Liver (tissue), 9 donors: Measurements from ENCODE around the gene RADIL. TPM values are rescaled to one million over a fixed set of nuclear protein-coding genes. Genes with fewer than 3 reads are reported as not detected.

ENCODE experiments used
- DNase-seq: peaks from one replicate; pipeline ENCODE4 v3.0.0-alpha.2; 2017; ENCODE audit warnings: low spot score
- H3K27ac ChIP-seq, 2 donors: one replicate each; pipeline ENCODE4 v1.7.0; 2013; ENCODE audit warnings: inconsistent platforms in 2 of 2, low read length in 2 of 2, control low read depth in 1 of 2, low read depth in 1 of 2, mild to moderate bottlenecking in 1 of 2
- H3K27me3 ChIP-seq, 4 donors: one replicate each; pipeline versions ENCODE4 v1.6.1 to v1.7.0; 2013; ENCODE audit warnings: low read length in 3 of 4, inconsistent platforms in 1 of 4, mild to moderate bottlenecking in 1 of 4, moderate library complexity in 1 of 4; ENCODE audit not compliant: control insufficient read depth in 4 of 4, insufficient read depth in 4 of 4
- H3K36me3 ChIP-seq, 4 donors: one replicate each; pipeline versions ENCODE4 v1.6.1 to v1.7.0; 2013; ENCODE audit warnings: low read length in 3 of 4, mild to moderate bottlenecking in 3 of 4, low read depth in 1 of 4, moderate library complexity in 1 of 4; ENCODE audit not compliant: control insufficient read depth in 4 of 4, insufficient read depth in 3 of 4
- H3K4me1 ChIP-seq, 4 donors: one replicate each; pipeline versions ENCODE4 v1.6.1 to v1.7.0; 2013; ENCODE audit warnings: low read length in 3 of 4, mild to moderate bottlenecking in 3 of 4, moderate library complexity in 1 of 4; ENCODE audit not compliant: control insufficient read depth in 4 of 4, insufficient read depth in 4 of 4
- H3K4me3 ChIP-seq, 3 donors: one replicate each; pipeline versions ENCODE4 v1.6.1 to v1.7.0; 2013; ENCODE audit warnings: low read length in 3 of 3, control low read depth in 1 of 3, low read depth in 1 of 3, mild to moderate bottlenecking in 1 of 3
- H3K9ac ChIP-seq, 2 donors: one replicate each; pipeline ENCODE4 v1.7.0; 2013; ENCODE audit warnings: low read length in 2 of 2, mild to moderate bottlenecking in 2 of 2, moderate library complexity in 2 of 2, control low read depth in 1 of 2, low read depth in 1 of 2
- H3K9me3 ChIP-seq, 4 donors: one replicate each; pipeline versions ENCODE4 v1.6.1 to v1.7.0; 2013; ENCODE audit warnings: low read length in 3 of 4; ENCODE audit not compliant: control insufficient read depth in 4 of 4
- EGR1 ChIP-seq, 2 donors: IDR thresholded peaks; 2 replicates each; pipeline ENCODE4 v1.6.1; 2016 to 2018; ENCODE audit warnings: antibody characterized with exemption in 2 of 2, low read depth in 2 of 2
- FOXA1 ChIP-seq: IDR thresholded peaks from 2 replicates; pipeline ENCODE4 v1.6.1; 2016; ENCODE audit warnings: antibody characterized with exemption
- FOXA2 ChIP-seq: IDR thresholded peaks from 2 replicates; pipeline ENCODE4 v1.6.1; 2016; ENCODE audit warnings: antibody characterized with exemption
- GABPA ChIP-seq, 2 donors: IDR thresholded peaks in 1 of 2; conservative IDR thresholded peaks in 1 of 2; 2 replicates each; pipeline ENCODE4 v1.6.1; 2016; ENCODE audit warnings: antibody characterized with exemption in 2 of 2, mild to moderate bottlenecking in 1 of 2, moderate library complexity in 1 of 2
- HNF4A ChIP-seq, 2 donors: conservative IDR thresholded peaks; 2 replicates each; pipeline ENCODE4 v1.6.1; 2016; ENCODE audit warnings: antibody characterized with exemption in 2 of 2, mild to moderate bottlenecking in 2 of 2
- HNF4G ChIP-seq: IDR thresholded peaks from 2 replicates; pipeline ENCODE4 v1.6.1; 2016; ENCODE audit warnings: antibody characterized with exemption
- JUND ChIP-seq, 2 donors: IDR thresholded peaks; 2 replicates each; pipeline ENCODE4 v1.6.1; 2016; ENCODE audit warnings: antibody characterized with exemption in 2 of 2
- NR2F2 ChIP-seq: IDR thresholded peaks from 2 replicates; pipeline ENCODE4 v1.6.1; 2016; ENCODE audit warnings: antibody characterized with exemption
- RAD21 ChIP-seq, 2 donors: IDR thresholded peaks; 2 replicates each; pipeline ENCODE4 v1.6.1; 2016; ENCODE audit warnings: antibody characterized with exemption in 2 of 2, mild to moderate bottlenecking in 2 of 2
- RXRA ChIP-seq, 2 donors: IDR thresholded peaks; 2 replicates each; pipeline ENCODE4 v1.6.1; 2017 to 2018; ENCODE audit warnings: antibody characterized with exemption in 2 of 2, mild to moderate bottlenecking in 1 of 2
- SP1 ChIP-seq: IDR thresholded peaks from 2 replicates; pipeline ENCODE4 v1.6.1; 2018; ENCODE audit warnings: antibody characterized with exemption, mild to moderate bottlenecking
- TAF1 ChIP-seq: conservative IDR thresholded peaks from 2 replicates; pipeline ENCODE4 v1.6.1; 2016; ENCODE audit warnings: antibody characterized with exemption, mild to moderate bottlenecking
- YY1 ChIP-seq: IDR thresholded peaks from 2 replicates; pipeline ENCODE4 v1.6.1; 2016; ENCODE audit warnings: antibody characterized with exemption, mild to moderate bottlenecking
- WGBS: extraction: QIAGEN DNeasy Blood & Tissue Kit; methylation state at CpG from one replicate; pipeline ENCODE4 v1.1.7; 2013; 5-methylcytosine and 5-hydroxymethylcytosine counted together
- polyA plus RNA-seq, 2 donors: library from polyadenylated mRNA; stranded (reverse) in 1 of 2; unstranded in 1 of 2; fragments of 200-250 nt in 1 of 2; fragments of >200 nt in 1 of 2; fragmentation: Nextera tagmentation in 1 of 2; extraction: Ambion mirVana in 1 of 2; gene quantifications; one replicate each; pipeline versions ENCODE4 v1.2.1 to v1.2.3, GENCODE V29; 2013 to 2015
- total RNA-seq, 2 donors: library from RNA; depleted of rRNA; stranded (reverse); fragments of >200 nt; gene quantifications; one replicate each; pipeline ENCODE4 v1.2.3, GENCODE V29; 2014
- TF ChIP-seq, protein P1 (sequence below): IDR thresholded peaks from 2 replicates; pipeline ENCODE4 v1.6.1; 2016; ENCODE audit warnings: antibody characterized with exemption
- TF ChIP-seq, protein P2 (sequence below): IDR thresholded peaks from 2 replicates; pipeline ENCODE4 v1.6.1; 2016; ENCODE audit warnings: antibody characterized with exemption
- TF ChIP-seq, protein P3 (sequence below): IDR thresholded peaks from 2 replicates; pipeline ENCODE4 v1.6.1; 2016; ENCODE audit warnings: antibody characterized with exemption
- TF ChIP-seq, protein P4 (sequence below): fragments of 150-350 bp; IDR thresholded peaks from 2 replicates; pipeline ENCODE4 v1.5.1; 2017; ENCODE audit warnings: improper control_type of control experiment, low read depth, low read length; ENCODE audit not compliant: missing input control
- TF ChIP-seq, protein P5 (sequence below): IDR thresholded peaks from 2 replicates; pipeline ENCODE4 v1.6.1; 2016; ENCODE audit warnings: antibody characterized with exemption, mild to moderate bottlenecking
- donor health status: healthy.
- donor health status: healthy.
- donor health status: healthy.
- donor health status: healthy.
- donor health status: healthy.

The RADIL gene
- total and polyA plus RNA-seq, 4 donors = 0.14 to 0.25 (median 0.21) TPM; not detected in 1

DNA sequence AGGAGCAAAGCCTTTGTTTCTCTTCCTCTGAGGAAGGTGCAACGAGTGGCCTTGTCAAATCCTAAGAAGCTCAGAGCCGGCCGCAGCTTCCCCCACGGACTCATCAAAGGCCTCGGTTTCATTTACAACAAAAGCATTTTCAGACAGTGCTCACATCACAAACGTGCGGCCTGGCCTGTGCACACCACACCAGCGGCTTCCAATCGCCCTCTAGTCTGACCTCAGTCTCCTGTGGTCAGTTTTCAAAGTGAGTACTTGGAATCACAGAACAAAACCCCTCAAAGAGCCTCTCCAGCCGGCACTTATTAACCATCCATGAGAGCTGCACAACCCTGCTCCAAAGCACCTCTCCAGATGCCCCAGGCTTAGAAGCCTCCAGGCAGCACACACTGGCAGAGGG is 3.3 kb downstream of the RADIL start:
- Histone ChIP-seq H3K9ac (no peak overlapping the region), H3K9me3 (no peaks in the 10 kb centered on the region), H3K36me3 (no peaks in the 10 kb centered on the region), H3K27me3 (peaks cover 0 to 20% (median 4%) of the 10 kb centered on the region in 4 donors), H3K27ac (no peak overlapping the region), H3K4me1 (peaks cover 0 to 14% (median 4%) of the 10 kb centered on the region in 4 donors), H3K4me3 (no peak overlapping the region)
- WGBS = 61% methylated on average over 10 of the region's 10 CpGs
- no peak for DNase-seq
- TF ChIP-seq RXRA (IDR thresholded peaks at IDR 0.05) (no peak), FOXA2 (no peak), JUND (IDR thresholded peaks at IDR 0.05) (no peak), TAF1 (no peak), GABPA (IDR thresholded peaks at IDR 0.05 in 1 of 2, conservative IDR thresholded peaks at IDR 0.05 in 1 of 2) (no peak), FOXA1 (no peak), HNF4A (conservative IDR thresholded peaks at IDR 0.05) (no peak), NR2F2 (no peak), HNF4G (no peak), RAD21 (IDR thresholded peaks at IDR 0.05) (no peak), EGR1 (IDR thresholded peaks at IDR 0.05; ENCODE audit: low read depth in 2 of 2) (no peak), YY1 (no peak), SP1 (no peak)
- TF ChIP-seq, protein P1, sequence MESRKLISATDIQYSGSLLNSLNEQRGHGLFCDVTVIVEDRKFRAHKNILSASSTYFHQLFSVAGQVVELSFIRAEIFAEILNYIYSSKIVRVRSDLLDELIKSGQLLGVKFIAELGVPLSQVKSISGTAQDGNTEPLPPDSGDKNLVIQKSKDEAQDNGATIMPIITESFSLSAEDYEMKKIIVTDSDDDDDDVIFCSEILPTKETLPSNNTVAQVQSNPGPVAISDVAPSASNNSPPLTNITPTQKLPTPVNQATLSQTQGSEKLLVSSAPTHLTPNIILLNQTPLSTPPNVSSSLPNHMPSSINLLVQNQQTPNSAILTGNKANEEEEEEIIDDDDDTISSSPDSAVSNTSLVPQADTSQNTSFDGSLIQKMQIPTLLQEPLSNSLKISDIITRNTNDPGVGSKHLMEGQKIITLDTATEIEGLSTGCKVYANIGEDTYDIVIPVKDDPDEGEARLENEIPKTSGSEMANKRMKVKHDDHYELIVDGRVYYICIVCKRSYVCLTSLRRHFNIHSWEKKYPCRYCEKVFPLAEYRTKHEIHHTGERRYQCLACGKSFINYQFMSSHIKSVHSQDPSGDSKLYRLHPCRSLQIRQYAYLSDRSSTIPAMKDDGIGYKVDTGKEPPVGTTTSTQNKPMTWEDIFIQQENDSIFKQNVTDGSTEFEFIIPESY = no peak
- TF ChIP-seq, protein P2, sequence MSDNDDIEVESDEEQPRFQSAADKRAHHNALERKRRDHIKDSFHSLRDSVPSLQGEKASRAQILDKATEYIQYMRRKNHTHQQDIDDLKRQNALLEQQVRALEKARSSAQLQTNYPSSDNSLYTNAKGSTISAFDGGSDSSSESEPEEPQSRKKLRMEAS = no peak
- TF ChIP-seq, protein P3, sequence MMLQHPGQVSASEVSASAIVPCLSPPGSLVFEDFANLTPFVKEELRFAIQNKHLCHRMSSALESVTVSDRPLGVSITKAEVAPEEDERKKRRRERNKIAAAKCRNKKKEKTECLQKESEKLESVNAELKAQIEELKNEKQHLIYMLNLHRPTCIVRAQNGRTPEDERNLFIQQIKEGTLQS = no peak
- TF ChIP-seq, protein P4, sequence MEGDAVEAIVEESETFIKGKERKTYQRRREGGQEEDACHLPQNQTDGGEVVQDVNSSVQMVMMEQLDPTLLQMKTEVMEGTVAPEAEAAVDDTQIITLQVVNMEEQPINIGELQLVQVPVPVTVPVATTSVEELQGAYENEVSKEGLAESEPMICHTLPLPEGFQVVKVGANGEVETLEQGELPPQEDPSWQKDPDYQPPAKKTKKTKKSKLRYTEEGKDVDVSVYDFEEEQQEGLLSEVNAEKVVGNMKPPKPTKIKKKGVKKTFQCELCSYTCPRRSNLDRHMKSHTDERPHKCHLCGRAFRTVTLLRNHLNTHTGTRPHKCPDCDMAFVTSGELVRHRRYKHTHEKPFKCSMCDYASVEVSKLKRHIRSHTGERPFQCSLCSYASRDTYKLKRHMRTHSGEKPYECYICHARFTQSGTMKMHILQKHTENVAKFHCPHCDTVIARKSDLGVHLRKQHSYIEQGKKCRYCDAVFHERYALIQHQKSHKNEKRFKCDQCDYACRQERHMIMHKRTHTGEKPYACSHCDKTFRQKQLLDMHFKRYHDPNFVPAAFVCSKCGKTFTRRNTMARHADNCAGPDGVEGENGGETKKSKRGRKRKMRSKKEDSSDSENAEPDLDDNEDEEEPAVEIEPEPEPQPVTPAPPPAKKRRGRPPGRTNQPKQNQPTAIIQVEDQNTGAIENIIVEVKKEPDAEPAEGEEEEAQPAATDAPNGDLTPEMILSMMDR = no peak
- TF ChIP-seq, protein P5, sequence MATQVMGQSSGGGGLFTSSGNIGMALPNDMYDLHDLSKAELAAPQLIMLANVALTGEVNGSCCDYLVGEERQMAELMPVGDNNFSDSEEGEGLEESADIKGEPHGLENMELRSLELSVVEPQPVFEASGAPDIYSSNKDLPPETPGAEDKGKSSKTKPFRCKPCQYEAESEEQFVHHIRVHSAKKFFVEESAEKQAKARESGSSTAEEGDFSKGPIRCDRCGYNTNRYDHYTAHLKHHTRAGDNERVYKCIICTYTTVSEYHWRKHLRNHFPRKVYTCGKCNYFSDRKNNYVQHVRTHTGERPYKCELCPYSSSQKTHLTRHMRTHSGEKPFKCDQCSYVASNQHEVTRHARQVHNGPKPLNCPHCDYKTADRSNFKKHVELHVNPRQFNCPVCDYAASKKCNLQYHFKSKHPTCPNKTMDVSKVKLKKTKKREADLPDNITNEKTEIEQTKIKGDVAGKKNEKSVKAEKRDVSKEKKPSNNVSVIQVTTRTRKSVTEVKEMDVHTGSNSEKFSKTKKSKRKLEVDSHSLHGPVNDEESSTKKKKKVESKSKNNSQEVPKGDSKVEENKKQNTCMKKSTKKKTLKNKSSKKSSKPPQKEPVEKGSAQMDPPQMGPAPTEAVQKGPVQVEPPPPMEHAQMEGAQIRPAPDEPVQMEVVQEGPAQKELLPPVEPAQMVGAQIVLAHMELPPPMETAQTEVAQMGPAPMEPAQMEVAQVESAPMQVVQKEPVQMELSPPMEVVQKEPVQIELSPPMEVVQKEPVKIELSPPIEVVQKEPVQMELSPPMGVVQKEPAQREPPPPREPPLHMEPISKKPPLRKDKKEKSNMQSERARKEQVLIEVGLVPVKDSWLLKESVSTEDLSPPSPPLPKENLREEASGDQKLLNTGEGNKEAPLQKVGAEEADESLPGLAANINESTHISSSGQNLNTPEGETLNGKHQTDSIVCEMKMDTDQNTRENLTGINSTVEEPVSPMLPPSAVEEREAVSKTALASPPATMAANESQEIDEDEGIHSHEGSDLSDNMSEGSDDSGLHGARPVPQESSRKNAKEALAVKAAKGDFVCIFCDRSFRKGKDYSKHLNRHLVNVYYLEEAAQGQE = no peak
